ENCODE results near the gene PCGF2. TPM values are rescaled to one million over a fixed set of nuclear protein-coding genes. Genes with fewer than 3 reads are reported as not detected.

PCGF2 gene
- total and polyA plus RNA-seq, 9 of the 15 experiments (the other 6 are each of a cell fraction or from before 2014, with no cell fraction given): 1.3 to 33.4 (median 7.0) TPM

DNA sequence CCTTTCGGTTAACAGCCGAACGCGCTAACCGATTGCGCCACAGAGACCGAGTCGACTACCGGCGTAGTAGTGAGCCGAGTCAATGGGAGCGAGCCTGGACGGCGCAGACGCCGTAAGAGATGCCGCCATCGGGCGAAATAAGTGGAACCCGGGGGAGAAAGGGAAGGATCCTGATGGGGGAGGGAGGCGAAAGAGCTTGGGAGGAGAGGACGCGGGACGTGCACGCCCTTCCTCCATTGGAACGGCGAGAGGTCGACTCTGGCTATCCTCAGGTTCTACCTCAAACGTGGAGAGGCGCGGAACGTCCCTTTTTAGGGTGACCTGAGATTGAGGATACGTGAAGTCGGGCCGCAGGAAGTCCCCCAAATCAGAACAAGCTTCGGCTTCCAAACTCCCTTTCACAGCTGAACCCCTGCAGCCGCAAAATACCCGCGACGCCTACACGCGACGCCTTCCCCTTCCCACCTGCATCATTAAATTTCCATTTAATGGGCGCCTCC, 3.7 kb upstream of the PCGF2 start (continued):
- TF ChIP-seq, protein P1, sequence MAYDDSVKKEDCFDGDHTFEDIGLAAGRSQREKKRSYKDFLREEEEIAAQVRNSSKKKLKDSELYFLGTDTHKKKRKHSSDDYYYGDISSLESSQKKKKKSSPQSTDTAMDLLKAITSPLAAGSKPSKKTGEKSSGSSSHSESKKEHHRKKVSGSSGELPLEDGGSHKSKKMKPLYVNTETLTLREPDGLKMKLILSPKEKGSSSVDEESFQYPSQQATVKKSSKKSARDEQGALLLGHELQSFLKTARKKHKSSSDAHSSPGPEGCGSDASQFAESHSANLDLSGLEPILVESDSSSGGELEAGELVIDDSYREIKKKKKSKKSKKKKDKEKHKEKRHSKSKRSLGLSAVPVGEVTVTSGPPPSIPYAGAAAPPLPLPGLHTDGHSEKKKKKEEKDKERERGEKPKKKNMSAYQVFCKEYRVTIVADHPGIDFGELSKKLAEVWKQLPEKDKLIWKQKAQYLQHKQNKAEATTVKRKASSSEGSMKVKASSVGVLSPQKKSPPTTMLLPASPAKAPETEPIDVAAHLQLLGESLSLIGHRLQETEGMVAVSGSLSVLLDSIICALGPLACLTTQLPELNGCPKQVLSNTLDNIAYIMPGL (CRISPR knock-in tag; IDR thresholded peaks at IDR 0.05): 0 out of 2 replicates have a peak, but pooled peaks have one; percentile 84
- TF ChIP-seq, protein P2, sequence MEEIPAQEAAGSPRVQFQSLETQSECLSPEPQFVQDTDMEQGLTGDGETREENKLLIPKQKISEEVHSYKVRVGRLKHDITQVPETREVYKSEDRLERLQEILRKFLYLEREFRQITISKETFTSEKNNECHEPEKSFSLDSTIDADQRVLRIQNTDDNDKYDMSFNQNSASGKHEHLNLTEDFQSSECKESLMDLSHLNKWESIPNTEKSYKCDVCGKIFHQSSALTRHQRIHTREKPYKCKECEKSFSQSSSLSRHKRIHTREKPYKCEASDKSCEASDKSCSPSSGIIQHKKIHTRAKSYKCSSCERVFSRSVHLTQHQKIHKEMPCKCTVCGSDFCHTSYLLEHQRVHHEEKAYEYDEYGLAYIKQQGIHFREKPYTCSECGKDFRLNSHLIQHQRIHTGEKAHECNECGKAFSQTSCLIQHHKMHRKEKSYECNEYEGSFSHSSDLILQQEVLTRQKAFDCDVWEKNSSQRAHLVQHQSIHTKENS (CRISPR knock-in tag; IDR thresholded peaks at IDR 0.05): no peak
- TF ChIP-seq ZNF184 (CRISPR knock-in tag; IDR thresholded peaks at IDR 0.05) (no peak), ZKSCAN8 (CRISPR knock-in tag; IDR thresholded peaks at IDR 0.05) (peak; percentile 41; the same call in 1 of the 2 replicates), SMAD4 (CRISPR knock-in tag; conservative IDR thresholded peaks at IDR 0.05) (peak; percentile 55), KDM1A (IDR thresholded peaks at IDR 0.05) (no peak; a peak in 1 of 4 replicates), TARDBP (IDR thresholded peaks at IDR 0.05) (no peak), POLR3A (IDR thresholded peaks at IDR 0.05; ENCODE audit: borderline replicate concordance, extremely low read depth, insufficient read depth, insufficient read length) (peak; percentile 91)
- TF ChIP-seq, protein P3, sequence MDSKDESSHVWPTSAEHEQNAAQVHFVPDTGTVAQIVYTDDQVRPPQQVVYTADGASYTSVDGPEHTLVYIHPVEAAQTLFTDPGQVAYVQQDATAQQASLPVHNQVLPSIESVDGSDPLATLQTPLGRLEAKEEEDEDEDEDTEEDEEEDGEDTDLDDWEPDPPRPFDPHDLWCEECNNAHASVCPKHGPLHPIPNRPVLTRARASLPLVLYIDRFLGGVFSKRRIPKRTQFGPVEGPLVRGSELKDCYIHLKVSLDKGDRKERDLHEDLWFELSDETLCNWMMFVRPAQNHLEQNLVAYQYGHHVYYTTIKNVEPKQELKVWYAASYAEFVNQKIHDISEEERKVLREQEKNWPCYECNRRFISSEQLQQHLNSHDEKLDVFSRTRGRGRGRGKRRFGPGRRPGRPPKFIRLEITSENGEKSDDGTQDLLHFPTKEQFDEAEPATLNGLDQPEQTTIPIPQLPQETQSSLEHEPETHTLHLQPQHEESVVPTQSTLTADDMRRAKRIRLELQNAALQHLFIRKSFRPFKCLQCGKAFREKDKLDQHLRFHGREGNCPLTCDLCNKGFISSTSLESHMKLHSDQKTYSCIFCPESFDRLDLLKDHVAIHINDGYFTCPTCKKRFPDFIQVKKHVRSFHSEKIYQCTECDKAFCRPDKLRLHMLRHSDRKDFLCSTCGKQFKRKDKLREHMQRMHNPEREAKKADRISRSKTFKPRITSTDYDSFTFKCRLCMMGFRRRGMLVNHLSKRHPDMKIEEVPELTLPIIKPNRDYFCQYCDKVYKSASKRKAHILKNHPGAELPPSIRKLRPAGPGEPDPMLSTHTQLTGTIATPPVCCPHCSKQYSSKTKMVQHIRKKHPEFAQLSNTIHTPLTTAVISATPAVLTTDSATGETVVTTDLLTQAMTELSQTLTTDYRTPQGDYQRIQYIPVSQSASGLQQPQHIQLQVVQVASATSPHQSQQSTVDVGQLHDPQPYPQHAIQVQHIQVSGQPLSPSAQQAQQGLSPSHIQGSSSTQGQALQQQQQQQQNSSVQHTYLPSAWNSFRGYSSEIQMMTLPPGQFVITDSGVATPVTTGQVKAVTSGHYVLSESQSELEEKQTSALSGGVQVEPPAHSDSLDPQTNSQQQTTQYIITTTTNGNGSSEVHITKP (IDR thresholded peaks at IDR 0.05; ENCODE audit: partially characterized antibody): peak; percentile 62
- TF ChIP-seq, protein P4, sequence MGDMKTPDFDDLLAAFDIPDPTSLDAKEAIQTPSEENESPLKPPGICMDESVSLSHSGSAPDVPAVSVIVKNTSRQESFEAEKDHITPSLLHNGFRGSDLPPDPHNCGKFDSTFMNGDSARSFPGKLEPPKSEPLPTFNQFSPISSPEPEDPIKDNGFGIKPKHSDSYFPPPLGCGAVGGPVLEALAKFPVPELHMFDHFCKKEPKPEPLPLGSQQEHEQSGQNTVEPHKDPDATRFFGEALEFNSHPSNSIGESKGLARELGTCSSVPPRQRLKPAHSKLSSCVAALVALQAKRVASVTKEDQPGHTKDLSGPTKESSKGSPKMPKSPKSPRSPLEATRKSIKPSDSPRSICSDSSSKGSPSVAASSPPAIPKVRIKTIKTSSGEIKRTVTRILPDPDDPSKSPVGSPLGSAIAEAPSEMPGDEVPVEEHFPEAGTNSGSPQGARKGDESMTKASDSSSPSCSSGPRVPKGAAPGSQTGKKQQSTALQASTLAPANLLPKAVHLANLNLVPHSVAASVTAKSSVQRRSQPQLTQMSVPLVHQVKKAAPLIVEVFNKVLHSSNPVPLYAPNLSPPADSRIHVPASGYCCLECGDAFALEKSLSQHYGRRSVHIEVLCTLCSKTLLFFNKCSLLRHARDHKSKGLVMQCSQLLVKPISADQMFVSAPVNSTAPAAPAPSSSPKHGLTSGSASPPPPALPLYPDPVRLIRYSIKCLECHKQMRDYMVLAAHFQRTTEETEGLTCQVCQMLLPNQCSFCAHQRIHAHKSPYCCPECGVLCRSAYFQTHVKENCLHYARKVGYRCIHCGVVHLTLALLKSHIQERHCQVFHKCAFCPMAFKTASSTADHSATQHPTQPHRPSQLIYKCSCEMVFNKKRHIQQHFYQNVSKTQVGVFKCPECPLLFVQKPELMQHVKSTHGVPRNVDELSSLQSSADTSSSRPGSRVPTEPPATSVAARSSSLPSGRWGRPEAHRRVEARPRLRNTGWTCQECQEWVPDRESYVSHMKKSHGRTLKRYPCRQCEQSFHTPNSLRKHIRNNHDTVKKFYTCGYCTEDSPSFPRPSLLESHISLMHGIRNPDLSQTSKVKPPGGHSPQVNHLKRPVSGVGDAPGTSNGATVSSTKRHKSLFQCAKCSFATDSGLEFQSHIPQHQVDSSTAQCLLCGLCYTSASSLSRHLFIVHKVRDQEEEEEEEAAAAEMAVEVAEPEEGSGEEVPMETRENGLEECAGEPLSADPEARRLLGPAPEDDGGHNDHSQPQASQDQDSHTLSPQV (IDR thresholded peaks at IDR 0.05): peak; percentile 76; the same call in 1 of the 2 replicates
- TF ChIP-seq, protein P5, sequence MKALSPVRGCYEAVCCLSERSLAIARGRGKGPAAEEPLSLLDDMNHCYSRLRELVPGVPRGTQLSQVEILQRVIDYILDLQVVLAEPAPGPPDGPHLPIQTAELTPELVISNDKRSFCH (CRISPR knock-in tag; IDR thresholded peaks at IDR 0.05): no peak
- TF ChIP-seq, protein P5 (tag; IDR thresholded peaks at IDR 0.05): 0 out of 2 replicates have a peak, but pooled peaks have one; percentile 47
- TF ChIP-seq, protein P6, sequence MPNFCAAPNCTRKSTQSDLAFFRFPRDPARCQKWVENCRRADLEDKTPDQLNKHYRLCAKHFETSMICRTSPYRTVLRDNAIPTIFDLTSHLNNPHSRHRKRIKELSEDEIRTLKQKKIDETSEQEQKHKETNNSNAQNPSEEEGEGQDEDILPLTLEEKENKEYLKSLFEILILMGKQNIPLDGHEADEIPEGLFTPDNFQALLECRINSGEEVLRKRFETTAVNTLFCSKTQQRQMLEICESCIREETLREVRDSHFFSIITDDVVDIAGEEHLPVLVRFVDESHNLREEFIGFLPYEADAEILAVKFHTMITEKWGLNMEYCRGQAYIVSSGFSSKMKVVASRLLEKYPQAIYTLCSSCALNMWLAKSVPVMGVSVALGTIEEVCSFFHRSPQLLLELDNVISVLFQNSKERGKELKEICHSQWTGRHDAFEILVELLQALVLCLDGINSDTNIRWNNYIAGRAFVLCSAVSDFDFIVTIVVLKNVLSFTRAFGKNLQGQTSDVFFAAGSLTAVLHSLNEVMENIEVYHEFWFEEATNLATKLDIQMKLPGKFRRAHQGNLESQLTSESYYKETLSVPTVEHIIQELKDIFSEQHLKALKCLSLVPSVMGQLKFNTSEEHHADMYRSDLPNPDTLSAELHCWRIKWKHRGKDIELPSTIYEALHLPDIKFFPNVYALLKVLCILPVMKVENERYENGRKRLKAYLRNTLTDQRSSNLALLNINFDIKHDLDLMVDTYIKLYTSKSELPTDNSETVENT (CRISPR knock-in tag; IDR thresholded peaks at IDR 0.05): peak; percentile 37; the same call in 1 of the 2 replicates

Measured in K562 (cell line).